ENCODE results near the gene AXIN1.
"Not testable (repeated sequence)": the region's sequence is repeated elsewhere in the genome, so short reads cannot be mapped to it uniquely, and the experiment has no call there.

AXIN1 gene

GRCh38 chr16:369275-369865 lies 16.8 kb upstream of the AXIN1 start:
- no peak for DNase-seq

GRCh38 chr16:368388-369158 lies 16.1 kb upstream of the AXIN1 start:
- DNase-seq: no peak

DNA sequence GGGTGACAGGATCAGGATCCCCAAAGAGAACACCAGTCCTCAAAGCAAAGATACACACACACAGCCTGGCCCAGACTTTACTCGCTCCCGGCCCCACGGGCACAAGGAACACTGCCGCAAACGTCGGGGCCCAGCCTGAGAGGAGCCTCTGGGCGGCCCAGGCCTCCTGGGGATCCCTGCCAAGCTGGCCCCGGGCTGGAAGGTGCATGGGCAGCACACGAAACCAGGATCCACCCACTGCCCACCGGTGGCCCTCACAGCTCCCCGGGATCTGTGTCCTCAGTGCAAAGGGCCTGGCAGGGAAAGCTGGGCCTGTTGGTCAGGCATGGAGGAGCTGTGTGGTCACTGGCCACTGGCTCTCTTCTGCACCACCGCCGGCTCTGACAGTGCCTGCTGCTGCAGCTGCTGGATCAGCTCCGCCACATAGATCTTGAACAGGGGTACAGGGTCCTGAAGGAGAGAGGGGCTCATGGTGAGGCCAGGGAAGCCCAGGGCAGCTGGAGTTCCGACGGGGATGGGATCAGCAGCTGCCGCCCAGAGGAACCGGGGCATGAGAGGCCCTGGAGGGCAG lies 14.9 kb upstream of the AXIN1 start:
- DNase-seq: no peak

DNA sequence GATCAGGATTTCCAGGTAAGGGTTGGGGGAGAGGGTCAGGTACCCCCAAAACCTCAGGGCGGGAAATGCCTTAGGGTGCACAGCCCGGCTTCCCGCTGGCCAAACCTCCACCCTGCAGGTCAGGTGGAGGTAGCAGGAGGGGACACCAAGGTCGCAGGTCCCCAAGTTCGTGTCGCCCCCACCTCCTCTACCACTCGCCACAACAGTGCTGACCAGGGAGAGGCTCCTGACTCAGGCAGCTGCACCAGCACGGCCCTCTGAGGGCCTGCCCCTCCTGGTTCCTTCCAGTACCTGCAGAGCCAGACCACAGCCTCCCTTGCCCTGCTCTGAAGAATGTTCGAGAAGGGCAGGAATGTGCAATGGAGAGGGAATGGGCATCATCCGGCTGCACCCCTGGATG lies 14.0 kb upstream of the AXIN1 start:
- DNase-seq: no peak

DNA sequence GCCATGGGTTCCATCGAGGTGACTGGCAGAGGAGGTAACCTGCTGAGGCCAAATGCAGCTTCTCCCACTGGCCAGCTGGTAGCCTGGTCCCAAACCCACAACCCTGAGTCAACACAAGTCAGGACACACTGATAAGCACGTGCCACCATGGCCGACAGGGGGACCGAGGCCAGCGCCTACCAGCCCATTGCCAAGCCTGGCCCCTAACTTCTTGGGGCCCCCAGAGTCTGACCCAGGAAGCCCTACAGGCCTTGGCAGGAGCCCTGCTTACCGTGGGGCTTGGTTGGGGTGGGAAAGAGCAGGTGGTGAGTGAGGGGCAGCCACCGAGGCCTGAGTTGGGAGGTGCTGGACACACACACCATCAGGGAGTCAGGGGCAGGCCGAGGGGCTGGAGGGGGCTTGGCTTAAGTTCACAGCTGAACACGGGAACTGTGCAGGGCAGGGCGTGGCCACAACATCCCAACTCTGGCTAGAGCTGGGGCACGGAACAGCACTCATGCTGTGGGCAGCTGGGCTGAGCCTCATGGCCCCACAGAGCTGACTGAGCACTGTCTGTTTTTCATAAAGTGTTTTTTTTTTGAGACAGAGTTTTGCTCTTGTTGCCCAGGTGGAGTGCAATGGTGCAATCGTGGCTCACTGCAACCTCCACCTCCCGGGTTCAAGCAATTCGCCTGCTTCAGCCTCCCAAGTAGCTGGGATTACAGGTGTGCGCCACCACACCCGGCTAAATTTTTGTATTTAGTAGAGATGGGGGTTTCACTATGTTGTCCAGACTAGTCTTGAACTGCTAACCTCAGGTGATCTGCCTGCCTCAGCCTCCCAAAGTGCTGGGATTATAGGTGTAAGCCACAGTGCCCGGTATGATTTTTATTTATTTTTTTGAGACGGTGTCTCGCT lies 12.3 kb upstream of the AXIN1 start:
- DNase-seq: no peak

- no peak for DNase-seq
Observed at GRCh38 chr16:363766-364490, 11.4 kb upstream of the AXIN1 start.

DNA sequence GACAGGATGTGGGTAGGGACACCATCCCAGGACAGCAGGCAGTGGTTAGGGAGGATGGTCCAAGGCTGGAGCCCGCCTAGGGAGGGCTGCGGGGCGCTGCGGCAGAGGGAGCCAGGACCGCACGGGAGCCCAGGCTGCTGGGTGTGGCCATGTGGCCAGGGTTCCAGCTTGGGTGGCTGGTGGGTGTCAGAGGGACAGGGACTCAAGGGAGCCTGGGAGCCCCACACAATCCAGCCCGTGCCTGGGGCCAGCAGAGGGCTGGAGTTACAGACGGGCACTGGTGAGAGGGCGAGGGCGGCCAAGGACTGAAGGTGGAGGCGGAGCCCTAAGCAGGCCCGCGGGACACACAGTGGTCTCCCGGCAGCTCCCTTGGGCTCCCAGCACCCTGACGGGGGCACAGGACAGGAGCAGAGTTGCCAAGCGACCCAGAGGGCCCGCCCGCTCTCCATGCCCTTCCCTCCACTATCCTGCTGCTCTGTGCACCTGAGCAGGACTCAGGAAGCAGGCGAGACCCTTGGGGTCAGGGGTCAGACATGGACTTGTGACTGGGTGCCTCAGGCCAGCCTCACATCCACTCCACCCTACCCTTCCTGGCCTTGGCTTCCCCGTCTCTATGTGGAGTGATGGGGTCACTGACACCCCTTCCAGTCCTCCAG lies 10.7 kb upstream of the AXIN1 start:
- no peak for DNase-seq

DNA sequence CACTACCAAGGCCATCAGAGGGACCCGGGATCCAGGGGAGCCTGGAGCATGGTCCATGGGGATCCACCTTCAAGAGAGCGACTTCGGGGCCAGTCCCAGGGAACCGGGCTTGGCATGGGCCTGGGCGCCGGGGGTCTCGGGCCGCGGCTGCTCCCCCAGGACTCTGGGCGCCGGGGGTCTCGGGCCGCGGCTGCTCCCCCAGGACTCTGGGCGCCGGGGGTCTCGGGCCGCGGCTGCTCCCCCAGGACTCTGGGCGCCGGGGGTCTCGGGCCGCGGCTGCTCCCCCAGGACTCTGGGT lies 10.1 kb upstream of the AXIN1 start:
- DNase-seq: not testable (repeated sequence)

GRCh38 chr16:361872-362701 lies 9.6 kb upstream of the AXIN1 start:
- DNase-seq: peak; percentile 64

GRCh38 chr16:361341-361871 lies 8.9 kb upstream of the AXIN1 start:
- DNase-seq: no peak

DNA sequence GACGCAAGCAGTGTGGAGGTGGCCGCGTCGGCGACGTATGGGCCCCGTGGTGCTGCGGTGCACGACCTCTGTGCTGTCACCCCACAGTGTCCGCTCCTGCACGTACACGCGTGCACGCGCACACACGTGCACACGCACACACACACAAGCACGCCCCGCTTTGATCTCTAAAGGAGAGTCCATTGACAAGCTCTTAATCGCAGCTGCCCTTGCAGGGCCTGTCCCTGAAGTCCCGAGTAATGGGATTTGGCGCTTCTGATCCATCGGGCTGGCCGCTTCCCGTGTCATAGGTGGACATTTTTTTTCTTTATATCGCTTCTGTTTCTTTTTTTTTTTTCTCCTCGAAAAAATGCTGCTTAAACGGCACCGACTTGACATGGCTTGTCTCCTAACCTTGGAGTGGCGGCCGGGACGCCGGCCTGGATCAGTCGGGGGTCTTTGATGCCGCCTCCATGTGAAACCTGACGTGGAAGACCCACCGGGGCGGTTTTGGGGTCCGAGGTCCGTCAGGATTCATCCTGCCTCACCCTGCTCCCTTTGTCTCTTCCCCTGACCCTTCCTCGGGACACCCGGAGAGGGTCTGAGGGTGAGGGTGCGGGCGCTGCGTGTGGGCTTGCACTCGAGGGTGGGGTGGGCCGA lies 8.3 kb upstream of the AXIN1 start:
- DNase-seq: no peak

DNA sequence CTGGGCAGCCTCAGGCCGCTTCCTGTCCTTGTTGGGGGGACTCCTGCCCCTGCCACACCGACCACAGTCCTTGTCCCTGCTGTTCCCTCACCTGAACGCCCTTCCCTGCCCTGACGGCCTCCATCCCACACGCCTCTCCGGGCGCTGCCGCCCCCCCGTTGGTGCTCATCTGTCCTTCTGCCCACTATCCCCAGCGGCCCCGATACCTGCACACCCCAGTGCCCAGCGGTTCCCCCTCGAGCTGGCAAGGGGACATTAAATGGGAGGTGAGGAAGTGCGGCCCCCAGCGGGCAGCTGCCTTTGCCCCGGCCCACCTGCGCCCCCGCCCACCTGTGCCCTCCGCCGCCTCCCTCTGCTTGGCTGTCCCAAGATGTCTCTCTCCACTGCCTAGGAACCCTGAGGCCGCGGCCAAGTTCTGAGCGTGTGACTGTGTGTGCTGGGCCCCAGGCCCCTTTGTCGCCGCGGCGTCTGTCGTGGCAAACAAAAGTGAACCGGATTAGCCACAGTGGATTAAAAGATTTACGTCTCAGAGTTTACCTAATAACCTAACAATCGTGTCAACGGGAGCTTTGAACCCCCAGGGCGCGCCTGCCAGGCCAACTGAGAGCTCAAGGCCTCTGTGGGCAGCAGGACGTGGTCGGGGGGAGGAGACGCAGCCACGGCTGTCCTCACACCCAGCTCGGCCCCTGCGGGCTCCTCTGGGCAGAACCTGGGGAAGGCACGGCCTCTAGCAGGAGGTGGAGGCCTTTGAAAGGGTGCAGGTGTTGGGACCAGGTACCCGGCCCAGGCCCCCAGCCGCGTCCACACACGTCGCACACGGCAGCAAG lies 7.6 kb upstream of the AXIN1 start:
- DNase-seq: no peak

DNA sequence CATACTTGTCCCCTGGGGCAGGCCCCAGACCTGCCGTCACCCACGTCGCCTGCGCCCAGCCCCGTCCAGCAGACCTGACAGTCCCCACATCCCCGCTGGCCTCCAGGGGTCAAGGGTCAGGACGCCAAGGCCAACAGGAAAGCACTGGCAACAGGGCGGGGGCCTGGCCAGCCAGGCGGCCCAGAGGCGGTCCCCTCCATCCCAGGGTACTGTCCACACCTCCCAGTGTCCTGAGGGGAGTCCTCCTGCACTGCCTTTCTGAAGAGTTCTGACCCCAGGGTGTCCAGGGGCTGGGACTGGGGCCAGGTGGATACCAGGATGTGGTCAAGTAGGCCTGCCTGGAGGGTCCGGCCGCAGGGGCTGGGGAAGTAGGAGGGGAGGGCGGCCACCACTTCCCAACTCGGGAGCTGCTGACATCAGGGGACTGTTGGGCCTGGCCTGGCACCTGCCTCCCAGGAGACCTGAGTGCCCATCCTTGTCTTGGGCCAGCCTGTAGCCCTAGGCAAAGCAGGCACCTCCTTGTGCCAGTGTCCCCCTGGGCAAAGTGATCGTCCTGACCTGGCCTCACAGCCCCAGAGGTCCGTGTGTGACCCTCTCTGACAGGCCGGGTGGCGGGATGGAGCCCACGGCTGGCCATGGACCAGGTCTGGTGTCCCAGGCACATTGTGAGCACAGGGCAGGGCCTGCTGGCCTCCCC lies 6.7 kb upstream of the AXIN1 start:
- DNase-seq: no peak

- DNase-seq: no peak
Observed at GRCh38 chr16:356741-357140, 4.2 kb upstream of the AXIN1 start.

DNA sequence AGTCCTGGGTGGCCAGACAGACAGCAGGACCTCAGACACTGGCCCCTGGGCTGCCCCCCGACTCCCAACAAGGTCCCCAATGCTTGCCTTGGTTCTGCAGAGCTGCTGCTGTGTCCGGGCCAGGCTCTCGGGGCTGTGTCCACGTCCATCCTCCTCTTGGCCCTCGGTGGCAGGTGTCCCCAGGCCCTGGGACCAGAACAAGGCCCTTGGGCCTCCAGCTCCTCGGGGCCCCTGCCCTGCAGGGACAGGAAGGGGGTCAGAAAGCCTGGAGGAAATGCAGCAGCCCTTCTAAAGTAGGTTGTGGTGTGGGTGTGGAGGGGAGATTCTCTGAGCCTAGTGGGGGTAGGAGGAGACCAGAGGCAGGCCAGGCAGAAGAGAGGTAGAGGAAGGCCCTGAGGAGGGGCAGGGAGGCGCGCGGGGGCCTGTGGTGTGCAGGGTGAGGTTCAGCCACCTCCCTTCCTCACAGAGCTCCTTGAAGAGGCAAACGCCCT lies 2.5 kb upstream of the AXIN1 start:
- no peak for DNase-seq

DNA sequence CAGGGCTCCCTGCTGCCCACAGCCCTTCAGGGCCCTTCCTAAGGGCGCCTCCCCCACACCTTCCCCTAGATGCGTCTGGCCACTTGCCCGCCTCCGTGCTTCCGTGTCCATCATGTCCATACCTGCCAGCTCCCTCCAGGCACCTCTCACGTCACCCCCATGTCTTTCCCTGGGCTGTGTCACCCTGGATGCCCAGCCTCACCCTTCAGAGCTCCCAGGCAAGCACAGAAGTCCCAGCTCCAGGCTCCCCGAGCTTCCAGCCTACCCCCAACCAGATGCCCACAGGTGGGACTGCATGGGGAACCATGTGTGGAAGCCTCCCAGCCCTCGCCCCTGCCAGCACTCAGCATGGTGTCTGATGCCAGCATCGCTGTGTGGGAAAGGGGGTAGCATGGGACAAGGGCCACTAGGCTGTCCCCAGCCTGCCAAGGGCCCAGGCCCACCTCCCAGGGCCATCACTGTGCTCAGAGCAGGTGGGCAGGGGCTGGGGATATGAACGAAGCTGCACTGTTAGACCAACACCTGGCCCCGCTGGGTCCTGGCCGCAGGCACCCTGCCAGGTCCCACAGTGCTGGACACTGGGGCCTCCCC lies 1.9 kb upstream of the AXIN1 start:
- DNase-seq: no peak

DNA sequence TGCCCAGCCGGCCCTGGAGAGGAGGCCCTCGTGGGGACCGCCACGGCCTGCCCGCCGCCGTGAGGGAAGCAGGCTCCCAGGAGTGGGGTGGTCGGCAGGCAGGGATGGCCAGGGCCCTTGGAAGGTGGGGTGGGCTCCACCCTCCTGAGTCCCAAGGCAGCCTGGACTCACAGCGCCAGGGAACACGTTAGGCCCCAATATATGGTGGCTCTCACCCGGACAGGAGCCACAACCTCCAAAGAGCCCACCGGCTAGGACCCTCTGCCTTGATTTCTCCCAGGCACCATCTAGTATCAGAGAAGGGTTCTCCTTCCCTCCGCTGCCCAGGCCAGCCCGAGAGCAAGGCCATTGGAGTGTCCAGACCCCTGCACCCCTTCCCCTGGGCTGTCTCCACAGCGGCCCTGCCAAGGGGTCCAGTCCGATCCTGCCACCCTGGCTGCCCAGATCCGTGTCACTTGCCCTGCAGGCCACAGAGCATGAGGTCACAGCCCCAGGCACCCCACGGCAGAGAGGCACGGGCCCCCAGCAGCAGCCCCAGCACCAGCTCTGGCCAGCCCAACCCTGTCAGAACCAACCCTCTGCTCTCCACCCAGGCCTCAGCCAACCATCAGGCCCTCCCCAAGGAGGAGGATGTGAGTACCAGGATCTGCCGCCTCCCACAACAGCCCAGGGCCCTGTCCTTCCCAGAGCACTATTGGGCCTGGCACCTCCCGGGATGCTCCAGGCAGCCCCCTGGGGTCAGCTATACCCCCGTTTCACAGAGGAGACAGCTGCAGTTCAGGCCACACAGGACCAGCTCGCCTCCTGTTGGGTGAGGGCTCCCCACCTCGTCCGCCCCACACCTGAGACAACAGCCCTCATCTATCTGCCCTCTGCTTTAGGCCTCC lies 1.1 kb upstream of the AXIN1 start:
- DNase-seq: no peak

Data from activated CD4-positive, alpha-beta T cell treated with anti-CD3 and anti-CD28 coated beads for 1 hour (primary cell).